DMS153 (cell line): ENCODE data around the gene LAMA3.

Source experiments
- DNase-seq: peaks from one replicate; lab custom pipeline; 2025; lab: John Stamatoyannopoulos, UW

Gene LAMA3

GRCh38 chr18:23668731-23669130, 20.5 kb upstream of the LAMA3 start:
- DNase-seq = no peak

GRCh38 chr18:23669202-23669766, 20.0 kb upstream of the LAMA3 start:
- DNase-seq = no peak

GRCh38 chr18:23669804-23670405, 19.3 kb upstream of the LAMA3 start:
- DNase-seq = no peak

- DNase-seq = no peak
Observed at GRCh38 chr18:23671564-23671963, 17.7 kb upstream of the LAMA3 start.

GRCh38 chr18:23673725-23674124, 15.5 kb upstream of the LAMA3 start:
- DNase-seq = no peak

- no peak for DNase-seq
Observed at GRCh38 chr18:23675236-23675635, 14.0 kb upstream of the LAMA3 start.

- no peak for DNase-seq
Observed at GRCh38 chr18:23675896-23676295, 13.4 kb upstream of the LAMA3 start.

- no peak for DNase-seq
Observed at GRCh38 chr18:23682045-23682444, 7.2 kb upstream of the LAMA3 start.

- DNase-seq = no peak
Observed at GRCh38 chr18:23682472-23682871, 6.8 kb upstream of the LAMA3 start.

- no peak for DNase-seq
Observed at GRCh38 chr18:23683155-23683554, 6.1 kb upstream of the LAMA3 start.

- DNase-seq = no peak
Observed at GRCh38 chr18:23683671-23684070, 5.6 kb upstream of the LAMA3 start.

GRCh38 chr18:23684515-23685197, 4.6 kb upstream of the LAMA3 start:
- DNase-seq = no peak

- DNase-seq = no peak
Observed at GRCh38 chr18:23688528-23688927, 725 bp upstream of the LAMA3 start.

- no peak for DNase-seq
Observed at GRCh38 chr18:23689616-23690504, 607 bp downstream of the LAMA3 start.

GRCh38 chr18:23690505-23691068, 1.3 kb downstream of the LAMA3 start:
- no peak for DNase-seq

- DNase-seq = no peak
Observed at GRCh38 chr18:23693846-23694245, 4.6 kb downstream of the LAMA3 start.

- no peak for DNase-seq
Observed at GRCh38 chr18:23694637-23695430, 5.6 kb downstream of the LAMA3 start.

GRCh38 chr18:23701017-23701416, 11.8 kb downstream of the LAMA3 start:
- DNase-seq = no peak

GRCh38 chr18:23701544-23702064, 12.4 kb downstream of the LAMA3 start:
- DNase-seq = no peak

- no peak for DNase-seq
Observed at GRCh38 chr18:23702606-23703005, 13.4 kb downstream of the LAMA3 start.
